ENCODE measurements around the gene ZBTB46. TPM values are rescaled to one million over a fixed set of nuclear protein-coding genes. Genes with fewer than 3 reads are reported as not detected.

The ZBTB46 gene
- total RNA-seq, 1 experiment from 2014 or later, result 27.1 TPM

DNA sequence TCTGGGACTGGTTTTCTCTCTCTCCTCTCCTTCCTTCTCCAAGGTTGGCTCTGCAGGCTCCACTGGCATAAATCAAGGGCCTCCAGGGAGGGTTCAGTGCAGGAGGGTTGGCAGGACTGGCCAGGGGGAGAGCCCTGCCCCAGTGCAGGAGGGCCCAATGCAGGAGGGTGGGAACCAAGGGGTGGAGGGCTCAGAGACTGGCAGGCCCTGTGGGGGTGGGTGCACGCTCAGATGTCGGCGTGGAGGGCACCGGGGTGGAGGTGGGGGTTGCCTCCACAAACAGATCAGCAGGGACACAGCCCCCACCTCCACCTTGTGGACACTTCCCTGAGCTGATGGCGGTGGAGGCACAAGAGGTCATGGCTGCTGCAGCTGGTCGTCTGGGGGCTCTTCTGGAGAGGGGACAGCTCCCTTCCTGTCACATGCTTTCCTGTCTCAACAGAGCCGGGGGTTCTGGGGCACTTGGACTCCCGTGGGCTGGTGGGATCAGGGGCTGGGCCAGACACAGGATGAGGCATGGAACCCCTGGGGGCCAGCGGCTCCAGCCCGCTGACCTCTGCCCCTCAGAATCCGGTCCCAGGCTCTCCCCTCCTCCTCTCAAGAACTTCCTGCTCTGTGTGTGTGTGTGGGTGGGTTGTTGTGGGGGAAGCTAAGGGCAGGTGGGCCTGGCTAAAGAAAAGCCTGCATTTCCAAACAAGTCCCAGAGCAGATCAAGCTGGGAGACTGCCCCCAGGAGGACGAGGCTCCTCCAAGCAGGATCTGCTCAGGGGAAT is 27.5 kb upstream of the ZBTB46 start:
- Histone ChIP-seq H2BK15ac (ENCODE audit: low read depth, low read length) (no peak overlapping the region), H3K27me3 (ENCODE audit: insufficient read depth, low read length) (no peaks in the 10 kb centered on the region), H3K27ac (ENCODE audit: insufficient read length, low read depth, low read length) (no peak overlapping the region), H3K9me3 (ENCODE audit: control insufficient read depth, low read depth, low read length) (no peaks in the 10 kb centered on the region), H4K91ac (ENCODE audit: insufficient read length, low read depth, low read length) (no peak overlapping the region), H3K79me2 (ENCODE audit: insufficient read depth, low read length) (no peaks in the 10 kb centered on the region), H3K56ac (ENCODE audit: insufficient read length, low read depth, low read length) (no peak overlapping the region), H4K8ac (replicated peaks; ENCODE audit: insufficient read length, low read depth, low read length) (no peak overlapping the region), H3K4ac (ENCODE audit: low read depth, low read length) (no peak overlapping the region), H2AK5ac (ENCODE audit: insufficient read length, low read length) (no peak overlapping the region), H3K23ac (ENCODE audit: insufficient read length, low read depth, low read length) (no peak overlapping the region), H3K79me1 (ENCODE audit: insufficient read depth, low read depth, low read length, poor library complexity, severe bottlenecking) (no peaks in the 10 kb centered on the region), H2BK5ac (ENCODE audit: insufficient read length, low read length) (no peak overlapping the region), H3T11ph (ENCODE audit: low read length) (no peak overlapping the region), H2BK120ac (ENCODE audit: low read depth, low read length, poor library complexity, severe bottlenecking) (no peak overlapping the region), H2AFZ (ENCODE audit: low read length) (no peak overlapping the region), H4K5ac (ENCODE audit: insufficient read length, low read depth, low read length) (no peak overlapping the region), H3K18ac (ENCODE audit: insufficient read length, low read depth, low read length) (no peak overlapping the region), H3K23me2 (ENCODE audit: insufficient read length, low read depth, low read length, poor library complexity, severe bottlenecking) (no peaks in the 10 kb centered on the region), H2BK12ac (ENCODE audit: insufficient read length, low read depth, low read length) (no peak overlapping the region), H4K20me1 (ENCODE audit: control insufficient read depth, insufficient read depth, insufficient read length) (no peaks in the 10 kb centered on the region), H2BK20ac (ENCODE audit: low read depth, low read length, poor library complexity, severe bottlenecking) (no peak overlapping the region), H3K9ac (ENCODE audit: extremely low read depth, insufficient read length, low read length) (no peak overlapping the region), H3K14ac (ENCODE audit: insufficient read depth, low read length) (0 out of 2 replicates have a peak overlapping the region, but pooled peaks have one; percentile 4), H3K4me2 (ENCODE audit: insufficient read depth, insufficient read length, low read length) (no peak overlapping the region), H3K4me1 (ENCODE audit: insufficient read depth, low read length) (peaks cover 2% of the 10 kb centered on the region; the same call in 1 of the 2 replicates)
- TF ChIP-seq, protein P1, sequence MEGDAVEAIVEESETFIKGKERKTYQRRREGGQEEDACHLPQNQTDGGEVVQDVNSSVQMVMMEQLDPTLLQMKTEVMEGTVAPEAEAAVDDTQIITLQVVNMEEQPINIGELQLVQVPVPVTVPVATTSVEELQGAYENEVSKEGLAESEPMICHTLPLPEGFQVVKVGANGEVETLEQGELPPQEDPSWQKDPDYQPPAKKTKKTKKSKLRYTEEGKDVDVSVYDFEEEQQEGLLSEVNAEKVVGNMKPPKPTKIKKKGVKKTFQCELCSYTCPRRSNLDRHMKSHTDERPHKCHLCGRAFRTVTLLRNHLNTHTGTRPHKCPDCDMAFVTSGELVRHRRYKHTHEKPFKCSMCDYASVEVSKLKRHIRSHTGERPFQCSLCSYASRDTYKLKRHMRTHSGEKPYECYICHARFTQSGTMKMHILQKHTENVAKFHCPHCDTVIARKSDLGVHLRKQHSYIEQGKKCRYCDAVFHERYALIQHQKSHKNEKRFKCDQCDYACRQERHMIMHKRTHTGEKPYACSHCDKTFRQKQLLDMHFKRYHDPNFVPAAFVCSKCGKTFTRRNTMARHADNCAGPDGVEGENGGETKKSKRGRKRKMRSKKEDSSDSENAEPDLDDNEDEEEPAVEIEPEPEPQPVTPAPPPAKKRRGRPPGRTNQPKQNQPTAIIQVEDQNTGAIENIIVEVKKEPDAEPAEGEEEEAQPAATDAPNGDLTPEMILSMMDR (conservative IDR thresholded peaks at IDR 0.05), result peak; percentile 55; the same call in 2 of the 3 replicates
- Mint-ChIP-seq H3K36me3 (ENCODE audit: insufficient read depth in 1 of 3, low read depth in 3 of 3) (peaks cover 0 to 14% (median 9%) of the 10 kb centered on the region in 3 experiments; a peak in 5 of 7 replicates), H3K9me3 (0 out of 5 replicates have a peak, but pooled peaks cover 0 to under 1% of the 10 kb centered on the region in 2 experiments), H3K27me3 (ENCODE audit: low read depth) (peaks cover 2% of the 10 kb centered on the region; the same call in 1 of the 2 replicates), H3K27ac (peak overlapping the region; percentile 62 to 93 (median 87); a peak in 5 of 7 replicates), H3K4me3 (peak overlapping the region; percentile 39 to 58; a peak in 3 of 5 replicates), H3K4me1 (peaks cover 26 to 42% of the 10 kb centered on the region in 2 experiments)
- peak; percentile 66 for DNase-seq
- WGBS (ENCODE audit: extremely low coverage, insufficient read length, low lambda C conversion rate), result no CpG with 5 or more reads among the region's 12 CpGs
